ENCODE data around the gene EPHA7. TPM values are rescaled to one million over a fixed set of nuclear protein-coding genes. Genes with fewer than 3 reads are reported as not detected.

EPHA7 gene
- total RNA-seq = not detected in 2 replicates

DNA sequence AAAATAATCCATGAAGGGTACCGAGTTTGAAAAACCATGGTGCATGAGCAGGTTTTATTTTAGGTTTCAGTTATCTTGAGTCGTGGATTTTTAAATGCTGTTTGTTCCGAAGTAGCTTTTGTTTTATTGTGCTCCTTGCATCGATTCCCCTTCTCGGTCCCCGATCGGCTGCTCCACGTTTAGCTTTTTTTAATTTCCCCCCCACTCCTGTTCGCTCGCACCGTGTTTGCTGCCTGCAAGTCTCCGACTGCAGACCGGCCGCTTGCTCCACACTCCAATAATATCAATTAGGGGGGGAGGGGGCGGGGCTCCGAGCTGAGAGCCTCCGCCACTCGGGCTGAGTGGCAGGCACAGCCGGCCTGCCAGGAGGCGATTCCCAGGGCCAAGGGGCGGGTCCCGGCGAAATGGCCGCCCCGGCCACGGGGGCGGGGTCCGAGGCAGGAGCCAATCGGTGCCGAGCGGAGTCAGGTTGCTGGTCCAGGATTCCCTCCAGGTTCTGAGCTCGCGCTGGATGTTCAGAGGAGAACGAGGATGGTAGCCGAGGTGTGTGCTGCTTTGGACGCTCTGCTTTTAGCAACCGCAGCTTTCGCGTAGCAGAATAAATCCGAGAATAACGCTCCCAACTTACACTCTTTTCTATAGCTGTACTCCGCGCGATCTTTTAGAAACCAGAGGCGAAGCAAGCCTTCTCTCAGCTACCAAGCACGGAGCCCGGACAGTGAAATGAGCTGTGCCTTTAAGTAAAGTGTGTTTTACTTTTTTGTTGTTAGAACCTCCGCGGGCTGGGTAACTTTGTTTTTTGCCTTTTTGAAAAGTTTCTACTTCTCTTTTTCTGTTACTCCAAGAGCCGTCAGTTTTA, at the start of gene EPHA7:
Gene EPHA7, minus strand, starts transcription at position 256 of the 859 bp plus-strand sequence. Its CDS starts 218 bp downstream, at position 38.

All from hair follicular keratinocyte (primary cell).